ENCODE data around the gene RFNG. TPM values are rescaled to one million over a fixed set of nuclear protein-coding genes. Genes with fewer than 3 reads are reported as not detected.
A peak's percentile ranks its signal among the peaks of the same experiment; 100 is the strongest.

The RFNG gene
- total and polyA plus RNA-seq, 2 of the 13 experiments (the other 11 are each of a cell fraction or from before 2014, with no cell fraction given) = 61.4 to 64.0 TPM

- peaks cover 77% of the 10 kb centered on the region for H3K4me1 ChIP-seq (ENCODE audit: insufficient read depth, low read length)
- no peak overlapping the region for H2AFZ ChIP-seq (ENCODE audit: low read length)
- H3K4me2 ChIP-seq (ENCODE audit: low read depth, low read length) = peak overlapping the region; percentile 65
- ATAC-seq = no peak
- no peak for FAIRE-seq
- H3K4me3 ChIP-seq (replicated peaks in 1 of 3; ENCODE audit: insufficient read depth in 1 of 3, low read depth in 2 of 3, low read length in 3 of 3) = peak overlapping the region in 1 of 3 experiments; percentile 54; a peak in 3 of 6 replicates
- peaks cover 33% of the 10 kb centered on the region for H3K79me2 ChIP-seq (ENCODE audit: insufficient read depth, low read length)
- CTCF ChIA-PET (ENCODE audit: low intra/inter-chr PET ratio, low total read pairs) = no interaction called here
- H3K9me3 ChIP-seq (ENCODE audit: low read length) = no peaks in the 10 kb centered on the region
- peaks cover 9% of the 10 kb centered on the region for H4K20me1 ChIP-seq (ENCODE audit: insufficient read depth, low read length)
- peaks cover 0 to 1% of the 10 kb centered on the region in 2 experiments; a peak in 2 of 5 replicates for H3K36me3 ChIP-seq (replicated peaks in 1 of 2; ENCODE audit: control insufficient read depth in 1 of 2, insufficient read depth in 2 of 2, low read length in 2 of 2)
- H3K9ac ChIP-seq (ENCODE audit: insufficient read depth, low read depth, low read length) = peak overlapping the region; percentile 65
- 70% methylated on average over 6 of the region's 10 CpGs for WGBS (ENCODE audit: low lambda C conversion rate)
- POLR2A ChIA-PET = interaction anchor here (0.9 to 5.9 kb wide), 9 partner anchors 63 to 268 kb away, joined by 3 to 61 read pairs (median 5); partner anchors contain the start of genes CENPX, DCXR, LRRC45 and MCRIP1
- no peak for DNase-seq (ENCODE audit: low spot score)
- intact Hi-C loops (cut with micrococcal nuclease; ENCODE audit: unreplicated experiment) (loop anchor here (10.0 kb wide), 1 partner anchor 133 kb away; no protein-coding TSS in a partner anchor), in situ Hi-C loops (cut with HindIII; ENCODE audit: extremely low pct_ligation_motif_present, low pct_unique_long_range_greater_than_20kb) (no loop called here)
- no TSS peak for BruUV-seq (replicated peaks)
- no peaks in the 10 kb centered on the region; a peak in 1 of 5 replicates for H3K27me3 ChIP-seq (ENCODE audit: control insufficient read depth in 1 of 2, insufficient read depth in 2 of 2, low read length in 2 of 2)
- peak overlapping the region; percentile 81 for H3K27ac ChIP-seq (ENCODE audit: extremely low read length, insufficient read depth, low read length)
- TF ChIP-seq MIER2 (CRISPR knock-in tag; IDR thresholded peaks at IDR 0.05) = no peak
- TF ChIP-seq NKX3-1 (CRISPR knock-in tag; IDR thresholded peaks at IDR 0.05) = no peak
- TF ChIP-seq, protein P1, sequence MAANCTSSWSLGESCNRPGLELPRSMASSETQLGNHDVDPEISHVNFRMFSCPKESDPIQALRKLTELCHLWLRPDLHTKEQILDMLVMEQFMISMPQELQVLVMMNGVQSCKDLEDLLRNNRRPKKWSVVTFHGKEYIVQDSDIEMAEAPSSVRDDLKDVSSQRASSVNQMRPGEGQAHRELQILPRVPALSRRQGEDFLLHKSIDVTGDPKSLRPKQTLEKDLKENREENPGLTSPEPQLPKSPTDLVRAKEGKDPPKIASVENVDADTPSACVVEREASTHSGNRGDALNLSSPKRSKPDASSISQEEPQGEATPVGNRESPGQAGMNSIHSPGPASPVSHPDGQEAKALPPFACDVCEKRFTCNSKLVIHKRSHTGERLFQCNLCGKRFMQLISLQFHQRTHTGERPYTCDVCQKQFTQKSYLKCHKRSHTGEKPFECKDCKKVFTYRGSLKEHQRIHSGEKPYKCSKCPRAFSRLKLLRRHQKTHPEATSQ (CRISPR knock-in tag; IDR thresholded peaks at IDR 0.05; ENCODE audit: borderline replicate concordance) = no peak
- no peak for TF ChIP-seq ZSCAN20 (CRISPR knock-in tag; IDR thresholded peaks at IDR 0.05; ENCODE audit: borderline replicate concordance)
- TF ChIP-seq ZNF501 (CRISPR knock-in tag; IDR thresholded peaks at IDR 0.05) = no peak
- TF ChIP-seq, protein P2, sequence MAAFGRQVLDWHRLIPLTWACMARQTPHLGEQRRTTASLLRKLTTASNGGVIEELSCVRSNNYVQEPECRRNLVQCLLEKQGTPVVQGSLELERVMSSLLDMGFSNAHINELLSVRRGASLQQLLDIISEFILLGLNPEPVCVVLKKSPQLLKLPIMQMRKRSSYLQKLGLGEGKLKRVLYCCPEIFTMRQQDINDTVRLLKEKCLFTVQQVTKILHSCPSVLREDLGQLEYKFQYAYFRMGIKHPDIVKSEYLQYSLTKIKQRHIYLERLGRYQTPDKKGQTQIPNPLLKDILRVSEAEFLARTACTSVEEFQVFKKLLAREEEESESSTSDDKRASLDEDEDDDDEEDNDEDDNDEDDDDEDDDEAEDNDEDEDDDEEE (CRISPR knock-in tag; IDR thresholded peaks at IDR 0.05) = 0 out of 2 replicates have a peak, but pooled peaks have one; percentile 22
- 0 out of 2 replicates have a peak, but pooled peaks have one; percentile 13 for TF ChIP-seq ZNF558 (CRISPR knock-in tag; IDR thresholded peaks at IDR 0.05; ENCODE audit: borderline replicate concordance)
- no peak for TF ChIP-seq GMEB2 (CRISPR knock-in tag; IDR thresholded peaks at IDR 0.05; ENCODE audit: low read depth)
- 0 out of 2 replicates have a peak, but pooled peaks have one; percentile 29 for TF ChIP-seq ZNF572 (CRISPR knock-in tag; IDR thresholded peaks at IDR 0.05)
- TF ChIP-seq, protein P3, sequence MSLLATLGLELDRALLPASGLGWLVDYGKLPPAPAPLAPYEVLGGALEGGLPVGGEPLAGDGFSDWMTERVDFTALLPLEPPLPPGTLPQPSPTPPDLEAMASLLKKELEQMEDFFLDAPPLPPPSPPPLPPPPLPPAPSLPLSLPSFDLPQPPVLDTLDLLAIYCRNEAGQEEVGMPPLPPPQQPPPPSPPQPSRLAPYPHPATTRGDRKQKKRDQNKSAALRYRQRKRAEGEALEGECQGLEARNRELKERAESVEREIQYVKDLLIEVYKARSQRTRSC (CRISPR knock-in tag; IDR thresholded peaks at IDR 0.05; ENCODE audit: low read depth) = no peak
- TF ChIP-seq ZNF563 (CRISPR knock-in tag; IDR thresholded peaks at IDR 0.05) = peak; percentile 8; the same call in 1 of the 2 replicates
- 0 out of 2 replicates have a peak, but pooled peaks have one; percentile 9 for TF ChIP-seq KDM5B (CRISPR knock-in tag; IDR thresholded peaks at IDR 0.05; ENCODE audit: borderline replicate concordance)
- no peak for TF ChIP-seq KLF9 (CRISPR knock-in tag; IDR thresholded peaks at IDR 0.05; ENCODE audit: low read depth)
- TF ChIP-seq ZNF790 (CRISPR knock-in tag; IDR thresholded peaks at IDR 0.05; ENCODE audit: borderline replicate concordance) = peak; percentile 71; the same call in 1 of the 2 replicates
- TF ChIP-seq, protein P4, sequence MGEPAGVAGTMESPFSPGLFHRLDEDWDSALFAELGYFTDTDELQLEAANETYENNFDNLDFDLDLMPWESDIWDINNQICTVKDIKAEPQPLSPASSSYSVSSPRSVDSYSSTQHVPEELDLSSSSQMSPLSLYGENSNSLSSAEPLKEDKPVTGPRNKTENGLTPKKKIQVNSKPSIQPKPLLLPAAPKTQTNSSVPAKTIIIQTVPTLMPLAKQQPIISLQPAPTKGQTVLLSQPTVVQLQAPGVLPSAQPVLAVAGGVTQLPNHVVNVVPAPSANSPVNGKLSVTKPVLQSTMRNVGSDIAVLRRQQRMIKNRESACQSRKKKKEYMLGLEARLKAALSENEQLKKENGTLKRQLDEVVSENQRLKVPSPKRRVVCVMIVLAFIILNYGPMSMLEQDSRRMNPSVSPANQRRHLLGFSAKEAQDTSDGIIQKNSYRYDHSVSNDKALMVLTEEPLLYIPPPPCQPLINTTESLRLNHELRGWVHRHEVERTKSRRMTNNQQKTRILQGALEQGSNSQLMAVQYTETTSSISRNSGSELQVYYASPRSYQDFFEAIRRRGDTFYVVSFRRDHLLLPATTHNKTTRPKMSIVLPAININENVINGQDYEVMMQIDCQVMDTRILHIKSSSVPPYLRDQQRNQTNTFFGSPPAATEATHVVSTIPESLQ (CRISPR knock-in tag; conservative IDR thresholded peaks at IDR 0.05) = no peak
- no peak for TF ChIP-seq ZNF644 (CRISPR knock-in tag; IDR thresholded peaks at IDR 0.05; ENCODE audit: low read depth)
- TF ChIP-seq ZNF589 (CRISPR knock-in tag; conservative IDR thresholded peaks at IDR 0.05) = no peak
Observed at GRCh38 chr17:82101301-82101715, 49.7 kb upstream of the RFNG start.
